ENCODE measurements around the gene ARHGAP26. TPM values are rescaled to one million over a fixed set of nuclear protein-coding genes. Genes with fewer than 3 reads are reported as not detected.

The ARHGAP26 gene
- total and polyA plus RNA-seq, 2 experiments from 2014 or later, result 9.5 to 16.8 TPM

GRCh38 chr5:143014017-143014651, 244.0 kb downstream of the ARHGAP26 start:
- Mint-ChIP-seq H3K27me3 (ENCODE audit: insufficient read depth, low read depth, poor library complexity) (no peaks in the 10 kb centered on the region), H3K27ac (no peak overlapping the region), H3K4me3 (no peak overlapping the region), H3K4me1 (peaks cover 19% of the 10 kb centered on the region), H3K9me3 (peaks cover 4% of the 10 kb centered on the region; the same call in 2 of the 3 replicates), H3K36me3 (ENCODE audit: low read depth) (peaks cover 11% of the 10 kb centered on the region; the same call in 2 of the 3 replicates)
- no peaks in the 10 kb centered on the region for H3K36me3 ChIP-seq (ENCODE audit: insufficient read depth)
- ATAC-seq (peak; percentile 97), DNase-seq (ENCODE audit: low spot score) (peak; percentile 87)
- H4K20me1 ChIP-seq (replicated peaks; ENCODE audit: insufficient read depth), result no peaks in the 10 kb centered on the region
- TF ChIP-seq ZNF331 (CRISPR knock-in tag; IDR thresholded peaks at IDR 0.05; ENCODE audit: low read depth) (no peak), EZH2 (IDR thresholded peaks at IDR 0.05; ENCODE audit: low read depth, unreplicated experiment) (no peak), ZNF114 (CRISPR knock-in tag; IDR thresholded peaks at IDR 0.05) (0 out of 2 replicates have a peak, but pooled peaks have one; percentile 10), NANOG (IDR thresholded peaks at IDR 0.05; ENCODE audit: borderline replicate concordance) (no peak), ETS1 (IDR thresholded peaks at IDR 0.05) (no peak)
- TF ChIP-seq, protein P1, sequence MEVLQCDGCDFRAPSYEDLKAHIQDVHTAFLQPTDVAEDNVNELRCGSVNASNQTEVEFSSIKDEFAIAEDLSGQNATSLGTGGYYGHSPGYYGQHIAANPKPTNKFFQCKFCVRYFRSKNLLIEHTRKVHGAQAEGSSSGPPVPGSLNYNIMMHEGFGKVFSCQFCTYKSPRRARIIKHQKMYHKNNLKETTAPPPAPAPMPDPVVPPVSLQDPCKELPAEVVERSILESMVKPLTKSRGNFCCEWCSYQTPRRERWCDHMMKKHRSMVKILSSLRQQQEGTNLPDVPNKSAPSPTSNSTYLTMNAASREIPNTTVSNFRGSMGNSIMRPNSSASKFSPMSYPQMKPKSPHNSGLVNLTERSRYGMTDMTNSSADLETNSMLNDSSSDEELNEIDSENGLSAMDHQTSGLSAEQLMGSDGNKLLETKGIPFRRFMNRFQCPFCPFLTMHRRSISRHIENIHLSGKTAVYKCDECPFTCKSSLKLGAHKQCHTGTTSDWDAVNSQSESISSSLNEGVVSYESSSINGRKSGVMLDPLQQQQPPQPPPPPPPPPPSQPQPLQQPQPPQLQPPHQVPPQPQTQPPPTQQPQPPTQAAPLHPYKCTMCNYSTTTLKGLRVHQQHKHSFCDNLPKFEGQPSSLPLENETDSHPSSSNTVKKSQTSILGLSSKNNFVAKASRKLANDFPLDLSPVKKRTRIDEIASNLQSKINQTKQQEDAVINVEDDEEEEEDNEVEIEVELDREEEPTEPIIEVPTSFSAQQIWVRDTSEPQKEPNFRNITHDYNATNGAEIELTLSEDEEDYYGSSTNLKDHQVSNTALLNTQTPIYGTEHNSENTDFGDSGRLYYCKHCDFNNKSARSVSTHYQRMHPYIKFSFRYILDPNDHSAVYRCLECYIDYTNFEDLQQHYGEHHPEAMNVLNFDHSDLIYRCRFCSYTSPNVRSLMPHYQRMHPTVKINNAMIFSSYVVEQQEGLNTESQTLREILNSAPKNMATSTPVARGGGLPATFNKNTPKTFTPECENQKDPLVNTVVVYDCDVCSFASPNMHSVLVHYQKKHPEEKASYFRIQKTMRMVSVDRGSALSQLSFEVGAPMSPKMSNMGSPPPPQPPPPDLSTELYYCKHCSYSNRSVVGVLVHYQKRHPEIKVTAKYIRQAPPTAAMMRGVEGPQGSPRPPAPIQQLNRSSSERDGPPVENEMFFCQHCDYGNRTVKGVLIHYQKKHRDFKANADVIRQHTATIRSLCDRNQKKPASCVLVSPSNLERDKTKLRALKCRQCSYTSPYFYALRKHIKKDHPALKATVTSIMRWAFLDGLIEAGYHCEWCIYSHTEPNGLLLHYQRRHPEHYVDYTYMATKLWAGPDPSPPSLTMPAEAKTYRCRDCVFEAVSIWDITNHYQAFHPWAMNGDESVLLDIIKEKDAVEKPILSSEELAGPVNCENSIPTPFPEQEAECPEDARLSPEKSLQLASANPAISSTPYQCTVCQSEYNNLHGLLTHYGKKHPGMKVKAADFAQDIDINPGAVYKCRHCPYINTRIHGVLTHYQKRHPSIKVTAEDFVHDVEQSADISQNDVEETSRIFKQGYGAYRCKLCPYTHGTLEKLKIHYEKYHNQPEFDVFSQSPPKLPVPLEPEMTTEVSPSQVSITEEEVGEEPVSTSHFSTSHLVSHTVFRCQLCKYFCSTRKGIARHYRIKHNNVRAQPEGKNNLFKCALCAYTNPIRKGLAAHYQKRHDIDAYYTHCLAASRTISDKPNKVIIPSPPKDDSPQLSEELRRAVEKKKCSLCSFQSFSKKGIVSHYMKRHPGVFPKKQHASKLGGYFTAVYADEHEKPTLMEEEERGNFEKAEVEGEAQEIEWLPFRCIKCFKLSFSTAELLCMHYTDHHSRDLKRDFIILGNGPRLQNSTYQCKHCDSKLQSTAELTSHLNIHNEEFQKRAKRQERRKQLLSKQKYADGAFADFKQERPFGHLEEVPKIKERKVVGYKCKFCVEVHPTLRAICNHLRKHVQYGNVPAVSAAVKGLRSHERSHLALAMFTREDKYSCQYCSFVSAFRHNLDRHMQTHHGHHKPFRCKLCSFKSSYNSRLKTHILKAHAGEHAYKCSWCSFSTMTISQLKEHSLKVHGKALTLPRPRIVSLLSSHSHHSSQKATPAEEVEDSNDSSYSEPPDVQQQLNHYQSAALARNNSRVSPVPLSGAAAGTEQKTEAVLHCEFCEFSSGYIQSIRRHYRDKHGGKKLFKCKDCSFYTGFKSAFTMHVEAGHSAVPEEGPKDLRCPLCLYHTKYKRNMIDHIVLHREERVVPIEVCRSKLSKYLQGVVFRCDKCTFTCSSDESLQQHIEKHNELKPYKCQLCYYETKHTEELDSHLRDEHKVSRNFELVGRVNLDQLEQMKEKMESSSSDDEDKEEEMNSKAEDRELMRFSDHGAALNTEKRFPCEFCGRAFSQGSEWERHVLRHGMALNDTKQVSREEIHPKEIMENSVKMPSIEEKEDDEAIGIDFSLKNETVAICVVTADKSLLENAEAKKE (CRISPR knock-in tag; IDR thresholded peaks at IDR 0.05), result no peak
- TF ChIP-seq, protein P2, sequence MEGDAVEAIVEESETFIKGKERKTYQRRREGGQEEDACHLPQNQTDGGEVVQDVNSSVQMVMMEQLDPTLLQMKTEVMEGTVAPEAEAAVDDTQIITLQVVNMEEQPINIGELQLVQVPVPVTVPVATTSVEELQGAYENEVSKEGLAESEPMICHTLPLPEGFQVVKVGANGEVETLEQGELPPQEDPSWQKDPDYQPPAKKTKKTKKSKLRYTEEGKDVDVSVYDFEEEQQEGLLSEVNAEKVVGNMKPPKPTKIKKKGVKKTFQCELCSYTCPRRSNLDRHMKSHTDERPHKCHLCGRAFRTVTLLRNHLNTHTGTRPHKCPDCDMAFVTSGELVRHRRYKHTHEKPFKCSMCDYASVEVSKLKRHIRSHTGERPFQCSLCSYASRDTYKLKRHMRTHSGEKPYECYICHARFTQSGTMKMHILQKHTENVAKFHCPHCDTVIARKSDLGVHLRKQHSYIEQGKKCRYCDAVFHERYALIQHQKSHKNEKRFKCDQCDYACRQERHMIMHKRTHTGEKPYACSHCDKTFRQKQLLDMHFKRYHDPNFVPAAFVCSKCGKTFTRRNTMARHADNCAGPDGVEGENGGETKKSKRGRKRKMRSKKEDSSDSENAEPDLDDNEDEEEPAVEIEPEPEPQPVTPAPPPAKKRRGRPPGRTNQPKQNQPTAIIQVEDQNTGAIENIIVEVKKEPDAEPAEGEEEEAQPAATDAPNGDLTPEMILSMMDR (conservative IDR thresholded peaks at IDR 0.05; ENCODE audit: low read depth in 2 of 2), result peak; percentile 86 to 99
- H2AFZ ChIP-seq, result no peak overlapping the region
- H3K27me3 ChIP-seq (ENCODE audit: insufficient read depth), result no peaks in the 10 kb centered on the region
- no peaks in the 10 kb centered on the region for H3F3A ChIP-seq (replicated peaks; ENCODE audit: low read depth)
- H3K4me3 ChIP-seq, result no peak overlapping the region
- peaks cover 13% of the 10 kb centered on the region for H3K4me1 ChIP-seq (ENCODE audit: insufficient read depth)
- no peaks in the 10 kb centered on the region for H3K79me2 ChIP-seq (replicated peaks; ENCODE audit: insufficient read depth)
- H3K27ac ChIP-seq (ENCODE audit: low read depth), result no peak overlapping the region
- no peaks in the 10 kb centered on the region for H3K9me2 ChIP-seq (ENCODE audit: insufficient read depth)
- no peak overlapping the region for H3K4me2 ChIP-seq

All from GM23338 (cell line).